Measurements from ENCODE around the gene SETD7.

DNA sequence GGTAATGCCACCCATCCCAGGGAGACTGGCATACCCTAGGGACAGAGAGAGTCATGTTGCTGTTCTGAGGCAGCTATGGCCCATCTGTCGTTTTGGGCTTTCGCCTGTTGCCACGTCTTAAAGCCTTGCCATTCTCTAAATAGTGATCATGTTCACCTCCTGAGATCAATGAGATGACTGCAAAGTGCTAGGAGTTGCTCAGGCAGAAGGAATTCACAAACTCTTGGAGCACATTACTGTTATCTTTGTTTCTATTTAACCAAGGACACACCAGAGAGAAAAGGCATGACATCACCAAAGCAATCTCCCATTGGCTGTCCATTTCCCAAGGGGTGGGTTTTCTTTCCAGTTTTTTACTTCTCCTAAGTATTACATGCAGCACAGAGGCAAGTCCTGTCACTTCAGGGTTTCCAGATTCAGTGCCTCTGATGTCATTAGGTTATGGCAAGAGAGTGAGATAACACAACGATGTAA lies 37.1 kb upstream of the SETD7 start:
- TF ChIP-seq, protein P1, sequence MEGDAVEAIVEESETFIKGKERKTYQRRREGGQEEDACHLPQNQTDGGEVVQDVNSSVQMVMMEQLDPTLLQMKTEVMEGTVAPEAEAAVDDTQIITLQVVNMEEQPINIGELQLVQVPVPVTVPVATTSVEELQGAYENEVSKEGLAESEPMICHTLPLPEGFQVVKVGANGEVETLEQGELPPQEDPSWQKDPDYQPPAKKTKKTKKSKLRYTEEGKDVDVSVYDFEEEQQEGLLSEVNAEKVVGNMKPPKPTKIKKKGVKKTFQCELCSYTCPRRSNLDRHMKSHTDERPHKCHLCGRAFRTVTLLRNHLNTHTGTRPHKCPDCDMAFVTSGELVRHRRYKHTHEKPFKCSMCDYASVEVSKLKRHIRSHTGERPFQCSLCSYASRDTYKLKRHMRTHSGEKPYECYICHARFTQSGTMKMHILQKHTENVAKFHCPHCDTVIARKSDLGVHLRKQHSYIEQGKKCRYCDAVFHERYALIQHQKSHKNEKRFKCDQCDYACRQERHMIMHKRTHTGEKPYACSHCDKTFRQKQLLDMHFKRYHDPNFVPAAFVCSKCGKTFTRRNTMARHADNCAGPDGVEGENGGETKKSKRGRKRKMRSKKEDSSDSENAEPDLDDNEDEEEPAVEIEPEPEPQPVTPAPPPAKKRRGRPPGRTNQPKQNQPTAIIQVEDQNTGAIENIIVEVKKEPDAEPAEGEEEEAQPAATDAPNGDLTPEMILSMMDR (IDR thresholded peaks at IDR 0.05), result no peak
- TF ChIP-seq EZH2 (IDR thresholded peaks at IDR 0.05; ENCODE audit: borderline replicate concordance, insufficient read depth, low read depth, low read length, poor library complexity, severe bottlenecking), result no peak

Data from B cell (primary cell).